T-helper 2 cell treated with Interferon-gamma antibody and Interleukin-4, amounts not matched to agents 5 μg/mL and 100 μg/mL, for 36 hours (primary cell): Measurements from ENCODE around the gene TTI1.

ENCODE experiments used
- DNase-seq: peaks from one replicate; pipeline ENCODE4 v3.0.0; 2021; ENCODE audit warnings: low spot score
- H3K27ac Mint-ChIP-seq: one replicate; pipeline ENCODE4 v1.8.0; 2021; ENCODE audit warnings: mild to moderate bottlenecking, mixed read lengths
- H3K27me3 Mint-ChIP-seq: one replicate; pipeline ENCODE4 v1.8.0; 2021; ENCODE audit warnings: low read depth, mixed read lengths
- H3K36me3 Mint-ChIP-seq: one replicate; pipeline ENCODE4 v1.8.0; 2021; ENCODE audit warnings: low read depth, mixed read lengths
- H3K4me1 Mint-ChIP-seq: one replicate; pipeline ENCODE4 v1.8.0; 2021; ENCODE audit warnings: low read depth, mixed read lengths
- H3K4me3 Mint-ChIP-seq: one replicate; pipeline ENCODE4 v1.8.0; 2022; ENCODE audit warnings: mild to moderate bottlenecking, moderate library complexity, mixed read lengths
- H3K9me3 Mint-ChIP-seq: one replicate; pipeline ENCODE4 v1.8.0; 2021; ENCODE audit warnings: mixed read lengths

TTI1 gene

DNA sequence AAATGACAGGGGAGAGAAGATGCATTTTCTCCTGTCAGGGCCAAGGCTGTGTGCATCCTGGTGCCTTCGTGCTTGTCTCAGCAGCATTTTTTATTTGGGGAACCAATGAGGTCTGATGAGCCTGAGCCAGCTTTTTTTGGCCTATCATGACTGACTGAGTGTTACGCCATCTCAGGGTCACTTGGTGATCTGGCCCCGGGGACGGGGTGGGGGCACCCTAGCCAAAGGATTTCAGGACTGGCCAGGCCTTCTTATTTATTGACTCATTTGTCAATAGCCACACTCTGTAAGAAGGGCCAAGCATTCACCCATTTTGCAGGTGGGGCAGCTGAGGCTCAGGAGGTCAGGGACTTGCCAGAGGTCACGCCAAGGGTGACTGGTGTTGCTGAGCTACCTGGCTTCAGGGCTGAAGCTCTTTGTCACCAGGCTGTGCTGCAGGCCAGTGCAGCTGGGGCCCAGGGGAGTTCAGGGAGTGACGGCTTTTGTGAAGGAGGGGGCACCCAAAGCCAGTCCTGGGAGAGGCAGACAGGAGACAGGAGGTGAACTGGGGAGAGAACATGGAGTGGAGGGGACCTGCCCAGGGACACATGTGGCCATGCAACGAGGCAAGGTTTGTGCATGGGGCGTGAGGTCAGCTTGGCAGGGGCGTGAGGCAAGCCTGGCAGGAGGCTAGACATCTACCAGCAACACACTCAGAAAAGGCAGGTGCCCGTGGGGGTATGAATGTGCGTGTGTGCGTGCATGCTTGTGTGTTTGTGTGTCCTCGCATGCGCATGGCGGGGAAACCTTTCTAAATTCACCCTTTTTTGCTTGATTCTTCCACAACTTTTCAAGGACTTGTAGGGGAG is 99.2 kb downstream of the TTI1 start:
- no peak for DNase-seq
- Mint-ChIP-seq H3K4me3 (no peak overlapping the region), H3K9me3 (no peaks in the 10 kb centered on the region), H3K27ac (no peak overlapping the region), H3K4me1 (no peaks in the 10 kb centered on the region), H3K36me3 (no peaks in the 10 kb centered on the region), H3K27me3 (peaks cover 8% of the 10 kb centered on the region)
